T-helper 1 cell treated with Interleukin-12 subunit alpha and Interleukin-12 subunit beta and Interleukin-4 antibody, amounts not matched to agents 30 μg/mL and 1 μg/mL, for 36 hours (primary cell): ENCODE results near the gene UGT1A9.

ENCODE experiments used
- H3K27ac Mint-ChIP-seq: one replicate; pipeline ENCODE4 v1.8.0; 2021; ENCODE audit warnings: mild to moderate bottlenecking, mixed read lengths
- H3K27me3 Mint-ChIP-seq: one replicate; pipeline ENCODE4 v1.8.0; 2021; ENCODE audit warnings: low read depth, mixed read lengths
- H3K36me3 Mint-ChIP-seq: one replicate; pipeline ENCODE4 v1.8.0; 2021; ENCODE audit warnings: low read depth, mixed read lengths
- H3K4me1 Mint-ChIP-seq: one replicate; pipeline ENCODE4 v1.8.0; 2021; ENCODE audit warnings: low read depth, mixed read lengths
- H3K4me3 Mint-ChIP-seq: one replicate; pipeline ENCODE4 v1.8.0; 2021; ENCODE audit warnings: mild to moderate bottlenecking, moderate library complexity, mixed read lengths
- H3K9me3 Mint-ChIP-seq: one replicate; pipeline ENCODE4 v1.8.0; 2021; ENCODE audit warnings: mixed read lengths

Gene UGT1A9

DNA sequence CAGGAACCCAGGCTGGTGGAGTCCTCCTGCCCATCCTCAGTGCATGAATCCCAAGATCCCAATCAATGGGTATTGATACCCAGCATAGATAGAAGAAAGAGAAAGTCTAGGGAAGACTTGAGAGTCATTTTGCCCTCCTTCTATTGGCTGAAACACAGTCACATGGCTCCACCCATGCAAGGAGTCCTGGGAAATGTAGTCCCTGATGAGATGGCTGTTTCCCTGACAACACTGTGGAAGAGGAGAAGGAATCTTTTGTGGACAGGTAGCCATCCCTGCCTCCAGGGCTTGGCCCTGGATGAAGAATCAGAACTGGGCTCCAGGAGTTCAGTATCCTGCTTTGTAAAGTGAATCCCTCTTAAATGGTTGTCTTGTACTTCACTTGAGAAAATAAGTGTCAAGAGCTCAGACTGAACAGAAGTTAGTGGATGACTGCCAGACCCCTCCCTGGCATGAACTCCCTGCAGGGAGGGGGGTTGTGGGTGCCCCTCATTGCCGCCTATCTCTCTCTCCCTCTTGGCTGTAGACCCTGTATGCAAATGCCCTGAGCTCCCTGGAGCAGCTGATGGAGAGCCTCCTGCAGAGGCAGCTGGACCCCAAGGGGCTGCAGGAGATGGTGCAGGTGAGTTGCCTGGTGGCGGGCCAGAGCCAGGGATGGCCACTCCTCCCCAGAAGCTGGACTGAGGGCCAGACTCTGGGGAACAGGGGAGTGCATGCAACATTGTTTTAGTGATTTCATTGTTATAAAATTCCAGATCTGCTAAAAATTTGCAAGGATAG is 142.5 kb downstream of the UGT1A9 start:
- no peaks in the 10 kb centered on the region for H3K27me3 Mint-ChIP-seq
- no peaks in the 10 kb centered on the region for H3K4me1 Mint-ChIP-seq
- H3K27ac Mint-ChIP-seq: no peak overlapping the region
- H3K36me3 Mint-ChIP-seq: no peaks in the 10 kb centered on the region
- H3K4me3 Mint-ChIP-seq: no peak overlapping the region
- H3K9me3 Mint-ChIP-seq: no peaks in the 10 kb centered on the region

DNA sequence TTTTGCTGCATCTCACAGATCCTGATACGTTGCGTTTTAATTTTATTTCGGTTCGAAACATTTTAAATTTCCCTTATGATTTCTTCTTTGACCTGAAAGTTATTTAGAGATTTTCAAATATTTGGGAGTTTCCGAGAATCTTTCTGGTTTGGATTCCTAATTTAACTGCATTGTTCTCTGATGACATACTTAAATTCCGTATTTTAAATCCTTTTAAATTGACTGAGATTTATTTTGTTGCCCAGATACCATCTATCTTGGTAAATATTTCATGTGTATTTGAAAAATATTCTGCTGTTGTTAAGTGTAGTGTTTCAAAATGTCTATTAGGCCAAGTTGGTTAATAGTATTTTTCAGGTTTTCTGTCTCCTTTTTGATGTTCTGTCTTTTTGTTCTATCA is 144.2 kb downstream of the UGT1A9 start:
- no peak overlapping the region for H3K4me3 Mint-ChIP-seq

DNA sequence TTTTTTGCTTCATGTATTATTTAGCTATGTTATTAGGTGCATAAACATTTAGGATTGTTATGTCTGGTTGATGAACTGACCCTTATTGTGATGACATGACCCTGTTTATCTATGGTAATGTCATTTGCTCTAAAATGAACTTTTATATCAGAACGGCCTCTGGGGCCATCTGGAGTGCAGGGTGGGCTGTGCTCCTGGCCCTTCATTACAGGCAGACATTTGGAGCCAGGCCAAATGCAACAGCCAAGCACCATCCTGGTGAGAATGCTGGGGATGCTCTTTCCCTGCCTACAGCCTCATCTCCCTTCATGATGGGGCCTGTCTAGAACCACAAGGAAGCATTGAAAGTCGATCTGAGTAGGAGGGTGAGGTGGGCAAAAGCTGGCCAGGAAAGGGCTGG is 144.6 kb downstream of the UGT1A9 start:
- Mint-ChIP-seq H3K27me3 (no peaks in the 10 kb centered on the region), H3K4me3 (no peak overlapping the region), H3K27ac (no peak overlapping the region), H3K4me1 (no peaks in the 10 kb centered on the region), H3K9me3 (no peaks in the 10 kb centered on the region), H3K36me3 (no peaks in the 10 kb centered on the region)

More for the DNA sequence above, 144.2 kb downstream of the UGT1A9 start:
- Mint-ChIP-seq H3K9me3 (no peaks in the 10 kb centered on the region), H3K36me3 (no peaks in the 10 kb centered on the region), H3K27ac (no peak overlapping the region), H3K4me1 (no peaks in the 10 kb centered on the region), H3K27me3 (no peaks in the 10 kb centered on the region)

GRCh38 chr2:233816771-233817170 is 145.1 kb downstream of the UGT1A9 start:
- H3K4me1 Mint-ChIP-seq: no peaks in the 10 kb centered on the region
- no peaks in the 10 kb centered on the region for H3K27me3 Mint-ChIP-seq
- no peaks in the 10 kb centered on the region for H3K36me3 Mint-ChIP-seq
- H3K27ac Mint-ChIP-seq: no peak overlapping the region
- H3K9me3 Mint-ChIP-seq: no peaks in the 10 kb centered on the region
- H3K4me3 Mint-ChIP-seq: no peak overlapping the region

DNA sequence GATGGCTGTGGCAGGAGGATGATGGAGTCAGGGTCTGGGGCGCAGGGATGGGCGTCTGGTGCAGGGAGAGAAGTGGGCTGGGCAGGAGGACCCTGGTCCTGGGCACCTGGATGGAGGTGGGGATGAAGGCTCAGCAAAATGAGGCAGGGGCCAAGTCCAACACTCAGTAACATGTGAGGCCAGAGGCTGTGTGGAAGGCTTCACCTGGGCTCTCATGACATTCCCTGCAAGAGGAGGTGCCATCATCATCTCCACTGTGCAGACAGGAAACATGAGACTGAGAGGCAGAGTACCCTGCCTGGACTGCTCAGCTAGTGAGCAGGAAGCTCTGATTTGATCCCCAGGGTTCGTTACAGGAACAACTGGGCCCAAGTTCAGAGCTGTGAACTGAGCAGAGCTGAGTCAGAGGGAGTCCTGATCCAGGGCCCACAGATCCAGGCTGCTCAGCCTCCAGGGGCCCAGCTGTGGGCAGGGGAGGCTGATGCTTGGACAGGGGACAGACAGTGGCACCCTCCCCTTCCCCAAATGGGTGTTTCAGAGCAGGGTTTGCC is 145.7 kb downstream of the UGT1A9 start:
- no peak overlapping the region for H3K4me3 Mint-ChIP-seq
- H3K9me3 Mint-ChIP-seq: no peaks in the 10 kb centered on the region
- no peak overlapping the region for H3K27ac Mint-ChIP-seq
- H3K4me1 Mint-ChIP-seq: no peaks in the 10 kb centered on the region
- H3K27me3 Mint-ChIP-seq: no peaks in the 10 kb centered on the region
- no peaks in the 10 kb centered on the region for H3K36me3 Mint-ChIP-seq

GRCh38 chr2:233817995-233818638 is 146.4 kb downstream of the UGT1A9 start:
- Mint-ChIP-seq H3K9me3 (no peaks in the 10 kb centered on the region), H3K36me3 (no peaks in the 10 kb centered on the region), H3K4me3 (no peak overlapping the region), H3K27me3 (no peaks in the 10 kb centered on the region), H3K27ac (no peak overlapping the region), H3K4me1 (no peaks in the 10 kb centered on the region)

DNA sequence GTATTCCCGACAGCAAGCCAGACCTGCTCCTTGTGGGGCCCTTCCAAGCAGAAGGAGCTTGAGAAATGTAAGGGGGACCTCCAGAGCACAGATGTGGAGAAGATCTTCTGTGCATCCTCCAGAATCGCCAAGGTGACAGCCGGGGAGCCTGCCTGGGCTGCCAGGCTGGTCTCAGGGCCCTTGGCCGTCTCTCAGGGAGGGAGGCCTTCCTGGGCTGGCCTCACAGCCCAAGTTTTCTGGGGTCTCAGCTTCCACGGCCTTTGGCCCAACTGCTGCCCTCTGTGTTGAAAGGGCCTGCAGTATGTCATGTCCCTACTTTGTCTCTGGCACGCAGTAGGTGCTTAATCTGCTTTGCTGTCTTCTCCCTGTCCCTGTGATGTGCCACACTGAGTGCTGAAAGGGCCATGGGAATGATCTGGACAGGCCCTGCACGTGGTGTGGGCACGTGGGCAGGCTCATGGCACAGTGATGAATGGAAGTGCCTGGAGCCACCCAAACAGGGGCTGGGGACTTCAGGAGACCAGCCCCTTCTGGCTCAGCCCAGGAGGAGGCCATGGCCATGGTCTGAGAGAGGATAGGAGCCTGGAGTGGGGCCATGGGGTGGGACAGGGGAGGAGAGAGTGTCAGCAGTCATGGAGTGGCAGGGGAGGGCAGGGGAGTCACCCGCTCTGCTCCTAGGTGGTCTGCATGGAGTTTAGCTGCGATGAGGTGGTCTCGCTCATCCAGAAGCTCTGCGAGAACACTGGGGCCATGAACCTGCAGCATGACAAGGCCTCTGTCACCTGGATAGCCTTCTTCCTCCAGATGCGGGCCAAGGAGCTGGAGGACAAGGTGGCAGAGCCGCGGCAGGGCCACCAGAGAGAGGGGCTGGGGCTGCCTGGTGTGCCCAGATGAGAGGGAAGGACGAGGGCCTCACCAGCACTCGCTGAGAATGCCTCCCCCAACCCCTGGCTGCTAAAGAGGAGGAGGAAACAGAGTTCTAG is 147.2 kb downstream of the UGT1A9 start:
- Mint-ChIP-seq H3K4me1 (no peaks in the 10 kb centered on the region), H3K27me3 (no peaks in the 10 kb centered on the region), H3K4me3 (no peak overlapping the region), H3K9me3 (no peaks in the 10 kb centered on the region), H3K36me3 (no peaks in the 10 kb centered on the region), H3K27ac (no peak overlapping the region)

DNA sequence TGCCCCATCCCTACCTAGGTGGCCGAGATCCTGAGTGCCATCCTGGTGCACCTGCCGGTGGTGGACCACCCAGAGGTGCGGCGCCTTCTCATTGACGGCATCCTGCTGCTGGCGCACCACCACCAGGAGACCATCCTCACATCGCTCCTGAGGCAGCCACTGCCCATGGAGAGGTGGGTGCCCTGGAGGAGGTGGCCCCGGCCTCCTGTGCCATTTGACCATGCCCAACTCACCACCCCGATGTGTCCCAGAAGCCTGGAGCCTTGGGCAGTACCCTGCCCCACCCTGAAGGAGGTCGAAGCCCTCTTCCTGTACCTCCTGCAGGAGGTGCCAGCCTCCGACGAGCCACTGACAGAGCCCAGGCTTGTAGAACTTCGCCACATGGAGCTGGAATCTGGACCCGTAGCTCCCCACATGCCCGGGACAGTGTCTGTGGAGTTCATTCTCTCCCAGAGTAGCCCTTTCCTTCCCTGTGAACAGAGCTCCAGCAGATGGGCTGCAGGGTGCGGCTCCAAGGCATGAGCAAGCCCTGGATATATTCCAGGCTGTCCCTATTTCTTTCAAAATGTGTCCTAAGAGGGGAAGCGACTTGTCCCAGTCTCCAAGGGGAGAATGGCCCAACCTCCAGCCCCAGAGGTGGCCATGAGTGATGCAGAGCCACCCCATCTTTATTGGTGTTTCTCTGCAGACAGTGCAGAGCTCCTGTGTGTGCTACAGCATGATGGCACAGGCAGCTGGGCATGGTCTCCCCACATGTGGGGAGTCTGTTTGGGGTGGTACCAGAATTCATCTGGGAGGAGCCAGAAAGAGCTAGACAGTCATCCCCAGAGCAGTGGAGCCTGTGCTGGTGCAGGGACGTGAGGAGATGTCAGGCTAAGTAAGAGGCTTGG is 148.4 kb downstream of the UGT1A9 start:
- Mint-ChIP-seq H3K27me3 (peaks cover 3% of the 10 kb centered on the region), H3K36me3 (no peaks in the 10 kb centered on the region), H3K4me1 (no peaks in the 10 kb centered on the region), H3K9me3 (no peaks in the 10 kb centered on the region), H3K4me3 (no peak overlapping the region), H3K27ac (no peak overlapping the region)

GRCh38 chr2:233820774-233821105 is 149.0 kb downstream of the UGT1A9 start:
- H3K4me1 Mint-ChIP-seq: no peaks in the 10 kb centered on the region
- no peak overlapping the region for H3K27ac Mint-ChIP-seq
- H3K36me3 Mint-ChIP-seq: no peaks in the 10 kb centered on the region
- no peaks in the 10 kb centered on the region for H3K9me3 Mint-ChIP-seq
- peaks cover 8% of the 10 kb centered on the region for H3K27me3 Mint-ChIP-seq
- H3K4me3 Mint-ChIP-seq: no peak overlapping the region

GRCh38 chr2:233821196-233821595 is 149.5 kb downstream of the UGT1A9 start:
- H3K4me3 Mint-ChIP-seq: no peak overlapping the region
- no peaks in the 10 kb centered on the region for H3K36me3 Mint-ChIP-seq
- no peak overlapping the region for H3K27ac Mint-ChIP-seq
- no peaks in the 10 kb centered on the region for H3K9me3 Mint-ChIP-seq
- peaks cover 10% of the 10 kb centered on the region for H3K27me3 Mint-ChIP-seq
- H3K4me1 Mint-ChIP-seq: no peaks in the 10 kb centered on the region

DNA sequence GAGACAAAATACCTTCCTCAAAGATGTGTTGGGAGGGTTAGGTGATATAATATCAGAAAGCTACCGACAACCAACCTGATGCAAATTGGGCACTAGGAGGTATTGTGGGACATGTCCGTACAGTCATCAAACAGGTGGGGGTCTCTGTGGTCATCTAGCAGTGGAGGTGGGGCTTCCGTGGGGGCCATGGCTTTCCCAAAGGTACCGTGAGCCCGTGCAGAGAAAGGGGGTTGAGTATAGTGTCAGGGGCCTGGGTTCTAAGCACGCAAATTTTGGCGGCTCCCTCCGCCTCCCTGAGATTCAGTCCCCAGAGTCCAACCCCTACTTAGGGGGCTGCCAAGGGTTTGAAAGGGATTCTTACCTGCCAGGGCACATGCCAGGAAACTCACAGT is 150.0 kb downstream of the UGT1A9 start:
- Mint-ChIP-seq H3K27ac (no peak overlapping the region), H3K27me3 (peaks cover 12% of the 10 kb centered on the region), H3K4me3 (no peak overlapping the region), H3K4me1 (no peaks in the 10 kb centered on the region), H3K9me3 (no peaks in the 10 kb centered on the region), H3K36me3 (no peaks in the 10 kb centered on the region)

DNA sequence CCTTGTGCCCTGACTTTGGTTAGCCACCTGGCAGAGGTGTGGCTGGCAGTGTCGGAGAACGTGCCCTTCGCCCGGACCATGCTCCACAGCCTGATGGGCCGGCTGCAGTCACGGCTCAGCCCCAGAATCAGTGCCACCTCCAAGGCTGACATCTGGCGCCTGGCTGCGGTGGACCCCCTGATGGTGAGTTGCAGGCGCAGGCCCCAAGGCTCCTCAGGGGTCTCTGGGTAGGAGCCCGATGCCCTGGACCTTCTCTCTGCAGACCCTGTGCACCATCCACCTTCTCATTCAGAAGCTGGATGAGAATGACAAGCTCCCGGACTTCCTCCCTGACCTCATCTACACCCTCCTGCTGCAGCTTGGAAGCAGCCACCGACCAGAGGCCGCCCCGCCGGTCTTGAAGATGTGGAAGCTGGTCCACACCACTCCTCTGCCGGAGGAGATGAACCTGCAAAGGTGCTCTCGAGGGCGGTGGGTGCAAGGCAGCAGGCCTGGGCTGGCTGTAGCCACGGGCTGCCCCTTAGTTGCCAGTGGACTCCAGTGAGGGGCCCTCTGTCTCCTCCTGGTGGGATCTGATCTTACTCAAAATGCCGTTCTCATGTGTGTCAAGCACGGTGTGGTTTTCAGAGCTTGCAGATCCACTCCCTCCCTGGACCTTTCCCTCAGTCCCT is 150.5 kb downstream of the UGT1A9 start:
- no peak overlapping the region for H3K4me3 Mint-ChIP-seq
- H3K4me1 Mint-ChIP-seq: no peaks in the 10 kb centered on the region
- H3K9me3 Mint-ChIP-seq: no peaks in the 10 kb centered on the region
- no peak overlapping the region for H3K27ac Mint-ChIP-seq
- no peaks in the 10 kb centered on the region for H3K36me3 Mint-ChIP-seq
- peaks cover 12% of the 10 kb centered on the region for H3K27me3 Mint-ChIP-seq
